ENCODE measurements around the gene GDA. TPM values are rescaled to one million over a fixed set of nuclear protein-coding genes. Genes with fewer than 3 reads are reported as not detected.

The GDA gene
- total RNA-seq, 1 donor from 2014 or later = 2.7 TPM

DNA sequence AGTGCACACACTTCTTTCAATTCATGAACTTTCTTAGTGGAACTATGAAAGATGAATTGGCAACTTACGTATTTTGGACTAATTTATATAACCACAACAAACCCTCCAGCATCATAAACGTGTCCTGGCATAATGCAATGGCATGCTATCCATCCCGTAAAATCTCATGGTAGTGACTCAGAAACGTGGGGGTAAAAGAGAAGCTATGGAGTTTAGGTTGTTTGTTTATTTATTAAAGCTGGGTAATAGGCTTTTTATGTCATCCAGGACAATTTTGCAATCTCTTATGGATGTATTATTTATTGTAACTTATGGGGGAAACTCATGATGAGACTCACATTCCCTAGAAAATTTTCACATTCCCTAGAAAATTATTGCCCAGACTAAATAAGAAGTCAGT lies 106.3 kb downstream of the GDA start:
- H3K9me3 Mint-ChIP-seq = peaks cover 5% of the 10 kb centered on the region
- Histone ChIP-seq H3K4me2 (no peak overlapping the region), H3K4me3 (no peak overlapping the region), H3K27ac (no peak overlapping the region), H3K4me1 (peaks cover 4% of the 10 kb centered on the region), H3K79me2 (ENCODE audit: low read depth) (no peaks in the 10 kb centered on the region), H3K9me3 (ENCODE audit: low read depth) (no peaks in the 10 kb centered on the region), H3K36me3 (no peaks in the 10 kb centered on the region), H2AFZ (replicated peaks) (no peak overlapping the region), H4K20me1 (ENCODE audit: low read depth) (no peaks in the 10 kb centered on the region), H3K9ac (no peak overlapping the region), H3F3A (ENCODE audit: low read depth) (no peaks in the 10 kb centered on the region), H3K27me3 (no peaks in the 10 kb centered on the region)
- peaks cover 6% of the 10 kb centered on the region for H3K27me3 Mint-ChIP-seq (ENCODE audit: insufficient read depth, low read depth)
- TF ChIP-seq EZH2 (IDR thresholded peaks at IDR 0.05) = no peak
- TF ChIP-seq, protein P1, sequence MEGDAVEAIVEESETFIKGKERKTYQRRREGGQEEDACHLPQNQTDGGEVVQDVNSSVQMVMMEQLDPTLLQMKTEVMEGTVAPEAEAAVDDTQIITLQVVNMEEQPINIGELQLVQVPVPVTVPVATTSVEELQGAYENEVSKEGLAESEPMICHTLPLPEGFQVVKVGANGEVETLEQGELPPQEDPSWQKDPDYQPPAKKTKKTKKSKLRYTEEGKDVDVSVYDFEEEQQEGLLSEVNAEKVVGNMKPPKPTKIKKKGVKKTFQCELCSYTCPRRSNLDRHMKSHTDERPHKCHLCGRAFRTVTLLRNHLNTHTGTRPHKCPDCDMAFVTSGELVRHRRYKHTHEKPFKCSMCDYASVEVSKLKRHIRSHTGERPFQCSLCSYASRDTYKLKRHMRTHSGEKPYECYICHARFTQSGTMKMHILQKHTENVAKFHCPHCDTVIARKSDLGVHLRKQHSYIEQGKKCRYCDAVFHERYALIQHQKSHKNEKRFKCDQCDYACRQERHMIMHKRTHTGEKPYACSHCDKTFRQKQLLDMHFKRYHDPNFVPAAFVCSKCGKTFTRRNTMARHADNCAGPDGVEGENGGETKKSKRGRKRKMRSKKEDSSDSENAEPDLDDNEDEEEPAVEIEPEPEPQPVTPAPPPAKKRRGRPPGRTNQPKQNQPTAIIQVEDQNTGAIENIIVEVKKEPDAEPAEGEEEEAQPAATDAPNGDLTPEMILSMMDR (IDR thresholded peaks at IDR 0.05) = no peak
- TF ChIP-seq EZH2phosphoT487 (IDR thresholded peaks at IDR 0.05) = no peak
- H3K27ac Mint-ChIP-seq = no peak overlapping the region
- H3K4me1 Mint-ChIP-seq = peaks cover 12% of the 10 kb centered on the region
- no peaks in the 10 kb centered on the region for H3K36me3 Mint-ChIP-seq
- no peak for DNase-seq (ENCODE audit: low spot score)
- no peak overlapping the region for H3K4me3 Mint-ChIP-seq

DNA sequence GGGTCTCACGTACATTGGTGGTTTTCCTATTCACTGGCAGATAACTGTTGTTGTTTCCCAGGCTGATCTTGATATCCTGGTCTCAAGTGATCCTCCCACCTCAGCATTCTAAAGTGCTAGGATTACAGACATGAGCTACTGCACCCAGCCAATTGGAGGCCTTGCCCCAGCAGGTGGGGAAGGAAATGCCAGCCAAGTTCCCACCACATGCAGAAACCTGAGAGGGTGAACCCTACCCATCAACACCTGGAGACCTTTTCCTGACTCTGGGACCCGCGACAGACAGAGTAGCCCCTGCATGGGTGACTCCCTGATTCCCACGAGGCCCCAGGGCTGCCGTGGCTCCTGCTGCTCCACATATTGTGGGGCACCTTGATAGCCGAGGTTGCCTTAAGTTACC lies 107.7 kb downstream of the GDA start:
- Mint-ChIP-seq H3K9me3 (peaks cover 5% of the 10 kb centered on the region), H3K36me3 (no peaks in the 10 kb centered on the region), H3K27ac (no peak overlapping the region), H3K4me1 (peaks cover 12% of the 10 kb centered on the region), H3K4me3 (no peak overlapping the region), H3K27me3 (ENCODE audit: insufficient read depth, low read depth) (peaks cover 6% of the 10 kb centered on the region)
- Histone ChIP-seq H3K4me3 (no peak overlapping the region), H3K27me3 (no peaks in the 10 kb centered on the region), H4K20me1 (ENCODE audit: low read depth) (no peaks in the 10 kb centered on the region), H3K9ac (no peak overlapping the region), H3K4me1 (peaks cover 4% of the 10 kb centered on the region), H3K9me3 (ENCODE audit: low read depth) (no peaks in the 10 kb centered on the region), H2AFZ (replicated peaks) (no peak overlapping the region), H3F3A (ENCODE audit: low read depth) (no peaks in the 10 kb centered on the region), H3K79me2 (ENCODE audit: low read depth) (no peaks in the 10 kb centered on the region), H3K27ac (no peak overlapping the region), H3K4me2 (no peak overlapping the region), H3K36me3 (no peaks in the 10 kb centered on the region)
- DNase-seq (ENCODE audit: low spot score) = no peak
- TF ChIP-seq, protein P1 (IDR thresholded peaks at IDR 0.05) = no peak
- TF ChIP-seq EZH2phosphoT487 (IDR thresholded peaks at IDR 0.05) (no peak), EZH2 (IDR thresholded peaks at IDR 0.05) (no peak)

DNA sequence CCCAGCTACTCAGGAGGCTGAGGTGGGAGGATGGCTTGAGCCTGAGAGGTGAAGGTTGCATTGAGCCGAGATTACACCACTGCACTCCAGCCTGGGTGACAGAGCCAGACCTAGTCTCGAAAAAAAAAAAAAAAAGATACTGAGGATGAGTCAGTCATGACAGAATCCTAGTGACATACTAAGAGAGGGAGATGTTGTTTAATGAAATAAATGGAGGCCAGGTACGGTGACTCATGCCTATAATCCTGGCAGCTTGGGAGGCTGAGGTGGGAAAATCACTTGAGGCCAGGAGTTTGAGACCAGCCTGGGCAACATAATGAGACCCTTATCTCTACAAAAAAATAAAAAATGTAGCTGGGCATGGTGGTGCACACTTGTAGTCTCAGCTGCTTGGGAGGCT lies 108.6 kb downstream of the GDA start:
- peaks cover 5% of the 10 kb centered on the region for H3K9me3 Mint-ChIP-seq
- Histone ChIP-seq H2AFZ (replicated peaks) (no peak overlapping the region), H3K4me3 (no peak overlapping the region), H3K79me2 (ENCODE audit: low read depth) (no peaks in the 10 kb centered on the region), H4K20me1 (ENCODE audit: low read depth) (no peaks in the 10 kb centered on the region), H3K9ac (no peak overlapping the region), H3K36me3 (no peaks in the 10 kb centered on the region), H3K4me1 (peaks cover 4% of the 10 kb centered on the region), H3K4me2 (no peak overlapping the region), H3K27ac (no peak overlapping the region), H3F3A (ENCODE audit: low read depth) (no peaks in the 10 kb centered on the region), H3K27me3 (no peaks in the 10 kb centered on the region), H3K9me3 (ENCODE audit: low read depth) (no peaks in the 10 kb centered on the region)
- no peaks in the 10 kb centered on the region for H3K36me3 Mint-ChIP-seq
- H3K4me1 Mint-ChIP-seq = peaks cover 12% of the 10 kb centered on the region
- peaks cover 6% of the 10 kb centered on the region for H3K27me3 Mint-ChIP-seq (ENCODE audit: insufficient read depth, low read depth)
- DNase-seq (ENCODE audit: low spot score) = no peak
- no peak overlapping the region for H3K27ac Mint-ChIP-seq
- H3K4me3 Mint-ChIP-seq = no peak overlapping the region
- no peak for TF ChIP-seq EZH2phosphoT487 (IDR thresholded peaks at IDR 0.05)
- no peak for TF ChIP-seq EZH2 (IDR thresholded peaks at IDR 0.05)
- TF ChIP-seq, protein P1 (IDR thresholded peaks at IDR 0.05) = no peak

Measured in neural progenitor cell (in vitro differentiated cells).